Panc1 (cell line): ENCODE measurements around the gene DDI2.

Experiments used
- REST ChIP-seq, 2 experiments: IDR thresholded peaks; 2 replicates each; pipeline ENCODE4 v1.6.1; 2011 to 2012; ENCODE audit warnings: low read depth in 2 of 2, control low read depth in 1 of 2, low read length in 1 of 2, mild to moderate bottlenecking in 1 of 2, moderate library complexity in 1 of 2; ENCODE audit not compliant: insufficient read depth in 1 of 2
- SIN3A ChIP-seq: IDR thresholded peaks from 2 replicates; pipeline ENCODE4 v1.6.1; 2012; ENCODE audit warnings: low read depth, mild to moderate bottlenecking, low read length, moderate library complexity, borderline replicate concordance; ENCODE audit not compliant: insufficient read depth
- TF ChIP-seq, protein P1 (sequence below): fragments of 450-650 bp; IDR thresholded peaks from 2 replicates; pipeline ENCODE4 v1.5.1; 2017; ENCODE audit warnings: mild to moderate bottlenecking

DNA sequence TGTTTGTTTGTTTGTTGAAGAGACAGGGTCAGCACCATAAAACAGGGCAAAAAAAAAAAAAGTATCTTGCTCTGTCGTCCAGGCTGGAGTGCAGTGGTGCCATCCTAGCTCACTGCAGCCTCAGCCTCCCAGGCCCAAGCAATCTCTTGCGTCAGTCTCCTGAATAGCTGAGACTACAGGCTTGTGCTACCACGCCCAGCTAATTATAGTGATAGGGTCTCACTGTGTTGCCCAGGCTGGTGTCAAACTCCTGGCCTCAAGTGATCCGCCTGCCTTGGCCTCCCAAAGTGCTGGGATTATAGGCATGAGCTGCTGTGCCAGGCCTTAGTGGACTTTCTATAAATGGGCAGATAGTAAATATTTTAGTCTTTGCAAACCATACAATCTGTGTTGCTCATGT, 19.2 kb downstream of the DDI2 start:
- no peak for TF ChIP-seq REST (IDR thresholded peaks at IDR 0.05; ENCODE audit: insufficient read depth in 1 of 2, low read depth in 2 of 2, low read length in 1 of 2)
- TF ChIP-seq, protein P1, sequence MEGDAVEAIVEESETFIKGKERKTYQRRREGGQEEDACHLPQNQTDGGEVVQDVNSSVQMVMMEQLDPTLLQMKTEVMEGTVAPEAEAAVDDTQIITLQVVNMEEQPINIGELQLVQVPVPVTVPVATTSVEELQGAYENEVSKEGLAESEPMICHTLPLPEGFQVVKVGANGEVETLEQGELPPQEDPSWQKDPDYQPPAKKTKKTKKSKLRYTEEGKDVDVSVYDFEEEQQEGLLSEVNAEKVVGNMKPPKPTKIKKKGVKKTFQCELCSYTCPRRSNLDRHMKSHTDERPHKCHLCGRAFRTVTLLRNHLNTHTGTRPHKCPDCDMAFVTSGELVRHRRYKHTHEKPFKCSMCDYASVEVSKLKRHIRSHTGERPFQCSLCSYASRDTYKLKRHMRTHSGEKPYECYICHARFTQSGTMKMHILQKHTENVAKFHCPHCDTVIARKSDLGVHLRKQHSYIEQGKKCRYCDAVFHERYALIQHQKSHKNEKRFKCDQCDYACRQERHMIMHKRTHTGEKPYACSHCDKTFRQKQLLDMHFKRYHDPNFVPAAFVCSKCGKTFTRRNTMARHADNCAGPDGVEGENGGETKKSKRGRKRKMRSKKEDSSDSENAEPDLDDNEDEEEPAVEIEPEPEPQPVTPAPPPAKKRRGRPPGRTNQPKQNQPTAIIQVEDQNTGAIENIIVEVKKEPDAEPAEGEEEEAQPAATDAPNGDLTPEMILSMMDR, result no peak
- no peak for TF ChIP-seq SIN3A
